ENCODE results near the gene KANK4. TPM values are rescaled to one million over a fixed set of nuclear protein-coding genes. Genes with fewer than 3 reads are reported as not detected.

KANK4 gene
- total and polyA plus RNA-seq, 2 of the 4 experiments (the other 2 are of a cell fraction), result not detected

- no peak overlapping the region for H3K9ac ChIP-seq (ENCODE audit: low read depth, low read length)
- no peak for TF ChIP-seq CTCF (conservative IDR thresholded peaks at IDR 0.05; ENCODE audit: low read depth, low read length)
- TF ChIP-seq RAD21 (IDR thresholded peaks at IDR 0.05; ENCODE audit: low read length), result no peak
- no peak overlapping the region for H2BK15ac ChIP-seq (ENCODE audit: low read depth, low read length)
- H3K79me1 ChIP-seq (ENCODE audit: low read depth in 1 of 2, low read length in 2 of 2), result no peaks in the 10 kb centered on the region
- no peaks in the 10 kb centered on the region for H3K36me3 ChIP-seq (ENCODE audit: control insufficient read depth, insufficient read depth, low read length)
- H3K23ac ChIP-seq (ENCODE audit: low read depth, low read length), result no peak overlapping the region
- H2AK9ac ChIP-seq (replicated peaks; ENCODE audit: low read depth, low read length, poor library complexity), result peak overlapping the region; percentile 34
- no peaks in the 10 kb centered on the region for H4K20me1 ChIP-seq (ENCODE audit: insufficient read depth, low read length)
- H4K91ac ChIP-seq (ENCODE audit: insufficient read depth, low read depth, low read length), result no peak overlapping the region
- no peak overlapping the region for H4K5ac ChIP-seq (ENCODE audit: low read depth, low read length)
- ATAC-seq (ENCODE audit: low read depth), result no peak
- no peak overlapping the region for H2BK20ac ChIP-seq (ENCODE audit: low read depth, low read length)
- no peak overlapping the region for H3K27ac ChIP-seq (ENCODE audit: insufficient read depth, low read length)
- H2AK5ac ChIP-seq (ENCODE audit: low read depth, low read length), result no peak overlapping the region
- H3K14ac ChIP-seq (replicated peaks; ENCODE audit: low read depth, low read length), result no peak overlapping the region
- no peak for DNase-seq
- peaks cover 8% of the 10 kb centered on the region; the same call in 1 of the 2 replicates for H3K27me3 ChIP-seq (ENCODE audit: control insufficient read depth, insufficient read depth, low read length)
- H2AFZ ChIP-seq (replicated peaks; ENCODE audit: low read length, poor library complexity), result no peak overlapping the region
- H3K9me1 ChIP-seq (ENCODE audit: insufficient read depth, low read length), result no peaks in the 10 kb centered on the region
- no peak overlapping the region for H3K4ac ChIP-seq (ENCODE audit: low read depth, low read length)
- in situ Hi-C loops (cut with MboI; ENCODE audit: low sequenced_read_pairs), result no loop called here
- no peak overlapping the region for H3K18ac ChIP-seq (ENCODE audit: low read depth, low read length)
- no peak overlapping the region for H2BK5ac ChIP-seq (ENCODE audit: low read depth, low read length, poor library complexity, severe bottlenecking)
- no peak overlapping the region for H2BK120ac ChIP-seq (ENCODE audit: low read depth, low read length)
- BruUV-seq (replicated peaks), result no TSS peak
- no peaks in the 10 kb centered on the region for H3K4me1 ChIP-seq (ENCODE audit: control insufficient read depth, insufficient read depth, low read length)
- H3K4me2 ChIP-seq (ENCODE audit: low read depth, low read length), result no peak overlapping the region
- ChIA-PET CTCF (no interaction called here), POLR2A (ENCODE audit: unreplicated experiment) (no interaction called here)
- no peak overlapping the region for H3K4me3 ChIP-seq (ENCODE audit: insufficient read depth, low read depth, low read length)
- no peaks in the 10 kb centered on the region for H3K9me3 ChIP-seq (ENCODE audit: control insufficient read depth, insufficient read depth, low read length)
- 32% methylated on average over 8 of the region's 20 CpGs; no CpG with 5 or more reads in 1 of the 2 experiments for WGBS, 2 experiments (ENCODE audit: extremely low coverage in 2 of 2, insufficient read length in 1 of 2)
- intact Hi-C loops (cut with micrococcal nuclease), result no loop called here
- no peak overlapping the region for H4K8ac ChIP-seq (ENCODE audit: low read depth in 2 of 2, low read length in 2 of 2)
- dilution Hi-C loops (cut with HindIII; ENCODE audit: low sequenced_read_pairs, unreplicated experiment), result no loop called here
- H3K56ac ChIP-seq (ENCODE audit: extremely low read depth, insufficient read depth, low read length), result no peak overlapping the region
These were observed 33.0 kb downstream of the KANK4 start for GRCh38 chr1:62285984-62286785.

All from IMR-90 (cell line).